Keratinocyte (primary cell): ENCODE measurements around the gene UTP15. TPM values are rescaled to one million over a fixed set of nuclear protein-coding genes. Genes with fewer than 3 reads are reported as not detected.

ENCODE experiments used
- DNase-seq: peaks from one replicate; pipeline ENCODE4 v3.0.0-alpha.2; 2011; ENCODE audit warnings: low read depth, missing footprints, low spot score
- FAIRE-seq: peaks from 2 replicates; lab custom pipeline; 2011; peaks lifted over from hg19 to GRCh38; lab: Jason Lieb, UNC
- H2AFZ ChIP-seq: 2 replicates; pipeline ENCODE4 v1.6.0; 2012; ENCODE audit warnings: low read length, control low read depth, inconsistent platforms; ENCODE audit not compliant: control insufficient read depth
- H3K27ac ChIP-seq: 2 replicates; pipeline ENCODE4 v1.5.1; 2011; ENCODE audit warnings: low read length; ENCODE audit not compliant: control insufficient read depth, insufficient read depth
- H3K27me3 ChIP-seq: 3 replicates; pipeline ENCODE4 v1.6.0; 2011; ENCODE audit warnings: low read length; ENCODE audit not compliant: control insufficient read depth, insufficient read depth; ENCODE audit errors: extremely low read depth
- H3K36me3 ChIP-seq, 2 experiments: 2 replicates in 1 of 2; 3 replicates in 1 of 2; pipeline ENCODE4 v1.5.1; 2011; ENCODE audit warnings: low read length in 2 of 2, mild to moderate bottlenecking in 1 of 2; ENCODE audit not compliant: control insufficient read depth in 2 of 2, insufficient read depth in 2 of 2; ENCODE audit errors: extremely low read depth in 1 of 2
- H3K4me1 ChIP-seq: 3 replicates; pipeline ENCODE4 v1.5.1; 2011; ENCODE audit warnings: low read length; ENCODE audit not compliant: control insufficient read depth, insufficient read depth; ENCODE audit errors: extremely low read depth
- H3K4me2 ChIP-seq: 3 replicates; pipeline ENCODE4 v1.6.0; 2011; ENCODE audit warnings: low read depth, low read length; ENCODE audit not compliant: control insufficient read depth, insufficient read depth; ENCODE audit errors: extremely low read depth
- H3K4me3 ChIP-seq, 3 experiments: fragments of 200-600 bp in 1 of 3; sonication (generic) in 1 of 3; 2 replicates in 2 of 3; 3 replicates in 1 of 3; pipeline ENCODE4 v1.5.1; 2011 to 2016; ENCODE audit warnings: low read length in 3 of 3, mild to moderate bottlenecking in 3 of 3, control low read depth in 2 of 3, inconsistent platforms in 1 of 3, low read depth in 1 of 3, mixed read lengths in 1 of 3, mixed run types in 1 of 3, moderate library complexity in 1 of 3; ENCODE audit not compliant: control insufficient read depth in 2 of 3, insufficient read depth in 2 of 3; ENCODE audit errors: extremely low read depth in 1 of 3
- H3K79me2 ChIP-seq: 2 replicates; pipeline ENCODE4 v1.6.0; 2012; ENCODE audit warnings: low read length; ENCODE audit not compliant: control insufficient read depth, insufficient read depth
- H3K9ac ChIP-seq: 3 replicates; pipeline ENCODE4 v1.6.0; 2011; ENCODE audit warnings: low read length; ENCODE audit not compliant: control insufficient read depth, insufficient read depth; ENCODE audit errors: extremely low read depth
- H3K9me1 ChIP-seq: 3 replicates; pipeline ENCODE4 v1.6.0; 2011; ENCODE audit warnings: low read length; ENCODE audit not compliant: control insufficient read depth, insufficient read depth; ENCODE audit errors: extremely low read depth
- H3K9me3 ChIP-seq: 2 replicates; pipeline ENCODE4 v1.5.1; 2012; ENCODE audit warnings: low read depth, low read length; ENCODE audit not compliant: control insufficient read depth
- H4K20me1 ChIP-seq: 3 replicates; pipeline ENCODE4 v1.6.0; 2011; ENCODE audit warnings: low read length; ENCODE audit not compliant: control insufficient read depth, insufficient read depth; ENCODE audit errors: extremely low read depth
- CTCF ChIP-seq, 3 experiments: IDR thresholded peaks in 1 of 3; conservative IDR thresholded peaks in 1 of 3; optimal IDR thresholded peaks in 1 of 3; 2 replicates in 2 of 3; 3 replicates in 1 of 3; pipeline versions ENCODE3 to v1.5.1; 2011; ENCODE audit warnings: low read length in 3 of 3, mild to moderate bottlenecking in 3 of 3, moderate library complexity in 2 of 3, control low read depth in 1 of 3, inconsistent platforms in 1 of 3; ENCODE audit not compliant: insufficient read depth in 2 of 3; ENCODE audit errors: extremely low read depth in 1 of 3
- EZH2 ChIP-seq: IDR thresholded peaks from one replicate; pipeline ENCODE4 v1.6.1; 2012; ENCODE audit warnings: inconsistent platforms, mild to moderate bottlenecking, low read length, moderate library complexity
- dilution Hi-C: fragments of 300-500 bp; cut with MboI; formaldehyde crosslinking; loops from one replicate; pipeline ENCODE4 v1.7.0; 2020; ENCODE audit warnings: low sequenced_read_pairs; ENCODE audit not compliant: extremely low pct_ligation_motif_present
- polyA plus RNA-seq, 5 experiments: library from polyadenylated mRNA; depleted of rRNA in 3 of 5; stranded (reverse) in 3 of 5; stranded (forward) in 1 of 5; unstranded in 1 of 5; fragments of >200 nt; gene quantifications; 1 replicate in 1 of 5; 2 replicates in 3 of 5; 3 replicates in 1 of 5; pipeline versions ENCODE4 v1.2.1 to v1.2.3, GENCODE V29; 2011 to 2012; ENCODE audit warnings: missing spikeins in 2 of 5, low read depth in 1 of 5, low replicate concordance in 1 of 5

Gene UTP15
- polyA plus RNA-seq, 1 donor (not counting 4 experiments of a cell fraction or from before 2014, with no cell fraction given), result 28.3 TPM

GRCh38 chr5:73617510-73618279 is 52.2 kb downstream of the UTP15 start:
- no peaks in the 10 kb centered on the region for H4K20me1 ChIP-seq
- no peak overlapping the region for H3K27ac ChIP-seq
- DNase-seq, result no peak
- no peak for TF ChIP-seq EZH2
- TF ChIP-seq CTCF (optimal IDR thresholded peaks at IDR 0.05 in 1 of 3, IDR thresholded peaks at IDR 0.05 in 1 of 3, conservative IDR thresholded peaks at IDR 0.05 in 1 of 3; ENCODE audit: extremely low read depth in 1 of 3, insufficient read depth in 2 of 3, low read length in 3 of 3), result no peak
- peak overlapping the region; percentile 16 for H3K9ac ChIP-seq
- H3K36me3 ChIP-seq, result no peaks in the 10 kb centered on the region
- peak; percentile 77 for FAIRE-seq
- dilution Hi-C loops, result no loop called here
- H2AFZ ChIP-seq, result peak overlapping the region; percentile 80
- no peaks in the 10 kb centered on the region for H3K9me3 ChIP-seq
- H3K79me2 ChIP-seq, result no peaks in the 10 kb centered on the region
- H3K9me1 ChIP-seq, result no peaks in the 10 kb centered on the region
- H3K4me1 ChIP-seq, result peaks cover 21% of the 10 kb centered on the region
- no peak overlapping the region for H3K4me3 ChIP-seq
- H3K4me2 ChIP-seq, result peak overlapping the region; percentile 56
- H3K27me3 ChIP-seq, result no peaks in the 10 kb centered on the region

- Histone ChIP-seq H3K9me3 (no peaks in the 10 kb centered on the region), H4K20me1 (no peaks in the 10 kb centered on the region), H3K9me1 (no peaks in the 10 kb centered on the region), H3K36me3 (no peaks in the 10 kb centered on the region), H3K4me2 (no peak overlapping the region), H3K27ac (no peak overlapping the region), H3K79me2 (no peaks in the 10 kb centered on the region), H3K27me3 (no peaks in the 10 kb centered on the region), H2AFZ (no peak overlapping the region), H3K4me3 (no peak overlapping the region), H3K9ac (no peak overlapping the region), H3K4me1 (peaks cover 13% of the 10 kb centered on the region)
- DNase-seq, result no peak
- dilution Hi-C loops, result no loop called here
- TF ChIP-seq CTCF (optimal IDR thresholded peaks at IDR 0.05 in 1 of 3, IDR thresholded peaks at IDR 0.05 in 1 of 3, conservative IDR thresholded peaks at IDR 0.05 in 1 of 3; ENCODE audit: extremely low read depth in 1 of 3, insufficient read depth in 2 of 3, low read length in 3 of 3) (no peak), EZH2 (no peak)
- FAIRE-seq, result no peak
Measured at GRCh38 chr5:73619606-73620333, 54.2 kb downstream of the UTP15 start.
